Activated CD4-positive, alpha-beta memory T cell treated with anti-CD3 and anti-CD28 coated beads for 36 hours (primary cell): ENCODE results near the gene AEBP1. TPM values are rescaled to one million over a fixed set of nuclear protein-coding genes. Genes with fewer than 3 reads are reported as not detected.
A peak's percentile ranks its signal among the peaks of the same experiment; 100 is the strongest.

Experiments used
- CTCF ChIA-PET: fragments of 350-600 bp; sonication (Branson Sonifier 250); formaldehyde crosslinking; loops from one replicate; lab custom pipeline; 2021; ENCODE audit warnings: antibody characterized with exemption, inconsistent platforms; lab: Charles Lee
- POLR2A ChIA-PET: fragments of 350-600 bp; sonication (Branson Sonifier 250); formaldehyde crosslinking; loops from one replicate; lab custom pipeline; 2021; ENCODE audit warnings: antibody characterized with exemption; lab: Charles Lee
- DNase-seq: peaks from one replicate; pipeline ENCODE4 v3.0.0-alpha.2; 2020
- H3K27ac Mint-ChIP-seq: one replicate; pipeline ENCODE4 v1.8.0; 2021; ENCODE audit warnings: mixed read lengths
- H3K27me3 Mint-ChIP-seq: one replicate; pipeline ENCODE4 v1.8.0; 2021; ENCODE audit warnings: mixed read lengths
- H3K36me3 Mint-ChIP-seq: one replicate; pipeline ENCODE4 v1.8.0; 2021; ENCODE audit warnings: mixed read lengths
- H3K4me1 Mint-ChIP-seq: one replicate; pipeline ENCODE4 v1.8.0; 2021; ENCODE audit warnings: low read depth, mixed read lengths
- H3K4me3 Mint-ChIP-seq: one replicate; pipeline ENCODE4 v1.8.0; 2021; ENCODE audit warnings: mild to moderate bottlenecking, mixed read lengths
- H3K9me3 Mint-ChIP-seq: one replicate; pipeline ENCODE4 v1.8.0; 2021; ENCODE audit warnings: mixed read lengths
- intact Hi-C: fragments of 100-400 bp; cut with micrococcal nuclease; formaldehyde crosslinking; loops from one replicate; pipeline ENCODE4 v1.15.1; 2023
- total RNA-seq, 2 experiments: library from RNA; stranded (reverse); gene quantifications; one replicate each; pipeline ENCODE4 v1.2.3, GENCODE V29; 2021

Gene AEBP1
- total RNA-seq, 2 experiments from 2014 or later, result 5.5 to 6.6 TPM

- CTCF ChIA-PET, result interaction anchor here (1.3 kb wide), 1 partner anchor 69 kb away, joined by 4 read pairs; the partner anchor contains the start of gene YKT6
- Mint-ChIP-seq H3K27ac (no peak overlapping the region), H3K4me1 (no peaks in the 10 kb centered on the region), H3K27me3 (no peaks in the 10 kb centered on the region), H3K9me3 (no peaks in the 10 kb centered on the region), H3K4me3 (no peak overlapping the region), H3K36me3 (no peaks in the 10 kb centered on the region)
- intact Hi-C loops, result no loop called here
- POLR2A ChIA-PET, result no interaction called here
- no peak for DNase-seq
Observed at GRCh38 chr7:44132039-44132438, 27.9 kb downstream of the AEBP1 start.

- Mint-ChIP-seq H3K27ac (no peak overlapping the region), H3K27me3 (no peaks in the 10 kb centered on the region), H3K36me3 (no peaks in the 10 kb centered on the region), H3K4me1 (no peaks in the 10 kb centered on the region), H3K9me3 (no peaks in the 10 kb centered on the region), H3K4me3 (no peak overlapping the region)
- CTCF ChIA-PET, result no interaction called here
- POLR2A ChIA-PET, result no interaction called here
- no peak for DNase-seq
- intact Hi-C loops, result no loop called here
Observed at GRCh38 chr7:44133295-44133694, 29.1 kb downstream of the AEBP1 start.

- no peaks in the 10 kb centered on the region for H3K4me1 Mint-ChIP-seq
- H3K27ac Mint-ChIP-seq, result no peak overlapping the region
- no peaks in the 10 kb centered on the region for H3K36me3 Mint-ChIP-seq
- no peaks in the 10 kb centered on the region for H3K27me3 Mint-ChIP-seq
- no peak for DNase-seq
- intact Hi-C loops, result no loop called here
- H3K4me3 Mint-ChIP-seq, result no peak overlapping the region
- ChIA-PET CTCF (no interaction called here), POLR2A (no interaction called here)
- no peaks in the 10 kb centered on the region for H3K9me3 Mint-ChIP-seq
Observed at GRCh38 chr7:44134943-44135628, 30.9 kb downstream of the AEBP1 start.

- H3K4me3 Mint-ChIP-seq, result no peak overlapping the region
- ChIA-PET CTCF (no interaction called here), POLR2A (no interaction called here)
- no peaks in the 10 kb centered on the region for H3K9me3 Mint-ChIP-seq
- H3K36me3 Mint-ChIP-seq, result no peaks in the 10 kb centered on the region
- H3K27ac Mint-ChIP-seq, result no peak overlapping the region
- DNase-seq, result no peak
- intact Hi-C loops, result no loop called here
- H3K4me1 Mint-ChIP-seq, result no peaks in the 10 kb centered on the region
- H3K27me3 Mint-ChIP-seq, result no peaks in the 10 kb centered on the region
Observed at GRCh38 chr7:44136731-44137130, 32.6 kb downstream of the AEBP1 start.

GRCh38 chr7:44138698-44139097, 34.6 kb downstream of the AEBP1 start:
- H3K9me3 Mint-ChIP-seq, result no peaks in the 10 kb centered on the region
- intact Hi-C loops, result no loop called here
- POLR2A ChIA-PET, result no interaction called here
- no peak overlapping the region for H3K27ac Mint-ChIP-seq
- no peaks in the 10 kb centered on the region for H3K27me3 Mint-ChIP-seq
- no peak overlapping the region for H3K4me3 Mint-ChIP-seq
- DNase-seq, result no peak
- CTCF ChIA-PET, result no interaction called here
- H3K4me1 Mint-ChIP-seq, result no peaks in the 10 kb centered on the region
- H3K36me3 Mint-ChIP-seq, result no peaks in the 10 kb centered on the region

GRCh38 chr7:44139311-44140010, 35.3 kb downstream of the AEBP1 start:
- H3K4me1 Mint-ChIP-seq, result no peaks in the 10 kb centered on the region
- no peak overlapping the region for H3K27ac Mint-ChIP-seq
- no peaks in the 10 kb centered on the region for H3K36me3 Mint-ChIP-seq
- H3K27me3 Mint-ChIP-seq, result no peaks in the 10 kb centered on the region
- H3K9me3 Mint-ChIP-seq, result no peaks in the 10 kb centered on the region
- no peak overlapping the region for H3K4me3 Mint-ChIP-seq
- POLR2A ChIA-PET, result no interaction called here
- CTCF ChIA-PET, result no interaction called here
- intact Hi-C loops, result no loop called here
- no peak for DNase-seq

GRCh38 chr7:44140341-44140740, 36.2 kb downstream of the AEBP1 start:
- ChIA-PET POLR2A (interaction anchor here (0.6 kb wide), 1 partner anchor 338 kb away, joined by 5 read pairs; no protein-coding TSS in a partner anchor), CTCF (no interaction called here)
- H3K36me3 Mint-ChIP-seq, result no peaks in the 10 kb centered on the region
- no peak for DNase-seq
- intact Hi-C loops, result no loop called here
- peaks cover 4% of the 10 kb centered on the region for H3K4me1 Mint-ChIP-seq
- no peak overlapping the region for H3K27ac Mint-ChIP-seq
- no peaks in the 10 kb centered on the region for H3K9me3 Mint-ChIP-seq
- no peak overlapping the region for H3K4me3 Mint-ChIP-seq
- H3K27me3 Mint-ChIP-seq, result peaks cover 4% of the 10 kb centered on the region

- Mint-ChIP-seq H3K9me3 (no peaks in the 10 kb centered on the region), H3K27me3 (peaks cover 4% of the 10 kb centered on the region), H3K4me3 (no peak within 1 kb of the TSS), H3K36me3 (no peaks in the 10 kb centered on the region), H3K27ac (no peak within 1 kb of the TSS), H3K4me1 (peaks cover 6% of the 10 kb centered on the region)
- POLR2A ChIA-PET, result no interaction called here
- intact Hi-C loops, result no loop called here
- CTCF ChIA-PET, result no interaction called here
- DNase-seq, result no peak
Observed at GRCh38 chr7:44141221-44141850, 37.2 kb downstream of the AEBP1 start, which contains the start of gene MYL7. TSS of gene MYL7 (minus strand) at chr7:44141332. CDS start at chr7:44141305, 27 bp downstream.

GRCh38 chr7:44142028-44142427, 37.9 kb downstream of the AEBP1 start:
- Mint-ChIP-seq H3K36me3 (no peaks in the 10 kb centered on the region), H3K4me3 (no peak overlapping the region), H3K27ac (no peak overlapping the region), H3K4me1 (peaks cover 6% of the 10 kb centered on the region), H3K9me3 (no peaks in the 10 kb centered on the region), H3K27me3 (peaks cover 4% of the 10 kb centered on the region)
- ChIA-PET POLR2A (no interaction called here), CTCF (no interaction called here)
- intact Hi-C loops, result no loop called here
- DNase-seq, result no peak

GRCh38 chr7:44143646-44144250, 39.6 kb downstream of the AEBP1 start:
- Mint-ChIP-seq H3K9me3 (no peaks in the 10 kb centered on the region), H3K27me3 (peaks cover 4% of the 10 kb centered on the region), H3K4me3 (no peak overlapping the region), H3K27ac (no peak overlapping the region), H3K36me3 (no peaks in the 10 kb centered on the region), H3K4me1 (peaks cover 6% of the 10 kb centered on the region)
- ChIA-PET POLR2A (no interaction called here), CTCF (no interaction called here)
- intact Hi-C loops, result no loop called here
- DNase-seq, result no peak

GRCh38 chr7:44144426-44144967, 40.4 kb downstream of the AEBP1 start:
- intact Hi-C loops, result no loop called here
- Mint-ChIP-seq H3K4me1 (peaks cover 6% of the 10 kb centered on the region), H3K9me3 (no peaks in the 10 kb centered on the region), H3K36me3 (no peaks in the 10 kb centered on the region), H3K4me3 (no peak overlapping the region), H3K27me3 (peaks cover 4% of the 10 kb centered on the region), H3K27ac (no peak overlapping the region)
- ChIA-PET CTCF (no interaction called here), POLR2A (no interaction called here)
- DNase-seq, result no peak

- intact Hi-C loops, result no loop called here
- H3K4me3 Mint-ChIP-seq, result peak overlapping the region; percentile 57
- H3K36me3 Mint-ChIP-seq, result no peaks in the 10 kb centered on the region
- H3K9me3 Mint-ChIP-seq, result no peaks in the 10 kb centered on the region
- H3K4me1 Mint-ChIP-seq, result peaks cover 6% of the 10 kb centered on the region
- CTCF ChIA-PET, result no interaction called here
- POLR2A ChIA-PET, result no interaction called here
- no peak for DNase-seq
- peaks cover 4% of the 10 kb centered on the region for H3K27me3 Mint-ChIP-seq
- H3K27ac Mint-ChIP-seq, result no peak overlapping the region
Observed at GRCh38 chr7:44144968-44145478, 40.9 kb downstream of the AEBP1 start.
